ENCODE data around the gene ZNF486.
"Not testable (repeated sequence)": the region's sequence is repeated elsewhere in the genome, so short reads cannot be mapped to it uniquely, and the experiment has no call there.

- TF ChIP-seq CTCF, POLR2A (IDR thresholded peaks at IDR 0.05): not testable (repeated sequence)
Measured at GRCh38 chr19:20214366-20214765, 47.4 kb downstream of the ZNF486 start.
